Astrocyte (in vitro differentiated cells and primary cell): ENCODE results near the gene WFDC6. TPM values are rescaled to one million over a fixed set of nuclear protein-coding genes. Genes with fewer than 3 reads are reported as not detected.

ENCODE experiments used
- DNase-seq: peaks from one replicate; pipeline ENCODE4 v3.0.0-alpha.2; 2010; ENCODE audit warnings: low read depth
- FAIRE-seq: peaks from 2 replicates; lab custom pipeline; 2011; peaks lifted over from hg19 to GRCh38; lab: Jason Lieb, UNC
- H2AFZ ChIP-seq: 2 replicates; pipeline ENCODE4 v1.6.0; 2012; ENCODE audit warnings: low read depth, low read length, inconsistent platforms
- H3K27ac ChIP-seq: 2 replicates; pipeline ENCODE4 v1.5.1; 2011; ENCODE audit warnings: low read depth, low read length, inconsistent platforms
- H3K27me3 ChIP-seq: 2 replicates; pipeline ENCODE4 v1.6.0; 2011; ENCODE audit warnings: low read length, inconsistent platforms; ENCODE audit not compliant: insufficient read depth
- H3K36me3 ChIP-seq: 2 replicates; pipeline ENCODE4 v1.5.1; 2011; ENCODE audit warnings: low read length, inconsistent platforms; ENCODE audit not compliant: insufficient read depth
- H3K4me1 ChIP-seq: 2 replicates; pipeline ENCODE4 v1.5.1; 2011; ENCODE audit warnings: low read length, inconsistent platforms; ENCODE audit not compliant: insufficient read depth
- H3K4me2 ChIP-seq: 2 replicates; pipeline ENCODE4 v1.6.0; 2012; ENCODE audit warnings: low read length, inconsistent platforms
- H3K4me3 ChIP-seq: 2 replicates; pipeline ENCODE4 v1.5.1; 2011; ENCODE audit warnings: low read depth, mild to moderate bottlenecking, low read length, inconsistent platforms; ENCODE audit not compliant: insufficient read depth
- H3K79me2 ChIP-seq: 2 replicates; pipeline ENCODE4 v1.6.0; 2012; ENCODE audit warnings: mild to moderate bottlenecking, low read length, inconsistent platforms; ENCODE audit not compliant: insufficient read depth
- H3K9ac ChIP-seq: 2 replicates; pipeline ENCODE4 v1.6.0; 2012; ENCODE audit warnings: mild to moderate bottlenecking, low read length, inconsistent platforms
- H3K9me3 ChIP-seq: 2 replicates; pipeline ENCODE4 v1.5.1; 2012; ENCODE audit warnings: low read depth, mild to moderate bottlenecking, low read length, inconsistent platforms; ENCODE audit not compliant: insufficient read depth
- H4K20me1 ChIP-seq: 2 replicates; pipeline ENCODE4 v1.6.0; 2012; ENCODE audit warnings: low read length, inconsistent platforms; ENCODE audit not compliant: insufficient read depth
- H3K27ac Mint-ChIP-seq: one replicate; pipeline ENCODE4 v1.8.0; 2021; ENCODE audit warnings: mild to moderate bottlenecking, mixed read lengths; ENCODE audit not compliant: unreplicated experiment
- H3K27me3 Mint-ChIP-seq: one replicate; pipeline ENCODE4 v1.8.0; 2021; ENCODE audit warnings: low read depth, mixed read lengths; ENCODE audit not compliant: unreplicated experiment
- H3K36me3 Mint-ChIP-seq: one replicate; pipeline ENCODE4 v1.8.0; 2021; ENCODE audit warnings: low read depth, mixed read lengths; ENCODE audit not compliant: unreplicated experiment
- H3K4me1 Mint-ChIP-seq: one replicate; pipeline ENCODE4 v1.8.0; 2021; ENCODE audit warnings: low read depth, mixed read lengths; ENCODE audit not compliant: unreplicated experiment
- H3K4me3 Mint-ChIP-seq: one replicate; pipeline ENCODE4 v1.8.0; 2021; ENCODE audit warnings: mild to moderate bottlenecking, moderate library complexity, mixed read lengths; ENCODE audit not compliant: unreplicated experiment
- H3K9me3 Mint-ChIP-seq: one replicate; pipeline ENCODE4 v1.8.0; 2021; ENCODE audit warnings: mild to moderate bottlenecking, mixed read lengths; ENCODE audit not compliant: unreplicated experiment
- CTCF ChIP-seq: IDR thresholded peaks from 2 replicates; pipeline ENCODE4 v1.5.1; 2011; ENCODE audit warnings: low read depth, mild to moderate bottlenecking, inconsistent platforms, low read length, moderate library complexity; ENCODE audit not compliant: insufficient read depth
- EZH2 ChIP-seq: IDR thresholded peaks from 2 replicates; pipeline ENCODE4 v1.6.1; 2012; ENCODE audit warnings: mild to moderate bottlenecking, low read length, inconsistent platforms; ENCODE audit not compliant: insufficient read depth
- total RNA-seq: library from RNA; stranded (reverse); gene quantifications from 2 replicates; pipeline ENCODE4 v1.2.1, GENCODE V29; 2021

The WFDC6 gene
- total RNA-seq, 1 donor from 2014 or later: not detected

GRCh38 chr20:45518282-45518681, 21.0 kb downstream of the WFDC6 start:
- DNase-seq (no peak), FAIRE-seq (no peak)
- no peak overlapping the region for H3K4me3 ChIP-seq

GRCh38 chr20:45515147-45515913, 24.0 kb downstream of the WFDC6 start, which contains the start of gene SPINT3:
Gene SPINT3, minus strand, starts transcription at chr20:45515622. Its CDS starts 14 bp downstream, at chr20:45515608.
- Histone ChIP-seq H3K4me3 (no peak within 1 kb of the TSS), H3K9ac (no peak within 1 kb of the TSS), H3K27me3 (peaks cover 3% of the 10 kb centered on the region), H4K20me1 (no peaks in the 10 kb centered on the region), H3K9me3 (no peaks in the 10 kb centered on the region), H3K79me2 (no peaks in the 10 kb centered on the region), H3K4me2 (no peak within 1 kb of the TSS), H3K4me1 (no peaks in the 10 kb centered on the region), H2AFZ (no peak within 1 kb of the TSS), H3K27ac (no peak within 1 kb of the TSS), H3K36me3 (no peaks in the 10 kb centered on the region)
- DNase-seq (no peak), FAIRE-seq (no peak)
- Mint-ChIP-seq H3K4me3 (no peak within 1 kb of the TSS), H3K36me3 (no peaks in the 10 kb centered on the region), H3K27me3 (peaks cover 11% of the 10 kb centered on the region), H3K27ac (no peak within 1 kb of the TSS), H3K9me3 (no peaks in the 10 kb centered on the region), H3K4me1 (peaks cover 3% of the 10 kb centered on the region)
- no peak for TF ChIP-seq CTCF
- no peak for TF ChIP-seq EZH2

More at GRCh38 chr20:45518282-45518681, 21.0 kb downstream of the WFDC6 start:
- Histone ChIP-seq H2AFZ (no peak overlapping the region), H3K27ac (no peak overlapping the region), H3K36me3 (no peaks in the 10 kb centered on the region), H3K9me3 (no peaks in the 10 kb centered on the region), H3K4me2 (no peak overlapping the region), H3K9ac (no peak overlapping the region), H3K4me1 (no peaks in the 10 kb centered on the region), H3K27me3 (no peaks in the 10 kb centered on the region), H3K79me2 (no peaks in the 10 kb centered on the region), H4K20me1 (no peaks in the 10 kb centered on the region)
- peaks cover 3% of the 10 kb centered on the region for H3K4me1 Mint-ChIP-seq
- H3K9me3 Mint-ChIP-seq: no peaks in the 10 kb centered on the region
- no peaks in the 10 kb centered on the region for H3K36me3 Mint-ChIP-seq
- peaks cover 12% of the 10 kb centered on the region for H3K27me3 Mint-ChIP-seq
- no peak overlapping the region for H3K27ac Mint-ChIP-seq
- H3K4me3 Mint-ChIP-seq: no peak overlapping the region
- no peak for TF ChIP-seq CTCF
- no peak for TF ChIP-seq EZH2

- Histone ChIP-seq H3K27ac (no peak overlapping the region), H3K4me1 (no peaks in the 10 kb centered on the region), H3K9me3 (no peaks in the 10 kb centered on the region), H3K79me2 (no peaks in the 10 kb centered on the region), H2AFZ (no peak overlapping the region), H3K27me3 (peaks cover 3% of the 10 kb centered on the region), H4K20me1 (no peaks in the 10 kb centered on the region), H3K4me3 (no peak overlapping the region), H3K9ac (no peak overlapping the region), H3K4me2 (no peak overlapping the region), H3K36me3 (no peaks in the 10 kb centered on the region)
- H3K4me1 Mint-ChIP-seq: no peaks in the 10 kb centered on the region
- TF ChIP-seq CTCF: no peak
- TF ChIP-seq EZH2: no peak
- DNase-seq (no peak), FAIRE-seq (no peak)
- H3K36me3 Mint-ChIP-seq: no peaks in the 10 kb centered on the region
- no peaks in the 10 kb centered on the region for H3K9me3 Mint-ChIP-seq
- peaks cover 14% of the 10 kb centered on the region for H3K27me3 Mint-ChIP-seq
- H3K27ac Mint-ChIP-seq: no peak overlapping the region
- no peak overlapping the region for H3K4me3 Mint-ChIP-seq
These were observed 28.9 kb downstream of the WFDC6 start for GRCh38 chr20:45510242-45510862.
